Brain microvascular endothelial cell (primary cell): ENCODE measurements around the gene ZNF581.

Experiments
- DNase-seq: peaks from one replicate; pipeline ENCODE4 v3.0.0-alpha.2; 2020
- H3K27ac ChIP-seq: fragments of 250-450 bp; sonication (Bioruptor Pico); 2 replicates; pipeline ENCODE4 v1.5.1; 2020; ENCODE audit warnings: mild to moderate bottlenecking, moderate library complexity
- H3K27me3 ChIP-seq: fragments of 250-450 bp; sonication (Bioruptor Pico); replicated peaks from 2 replicates; pipeline ENCODE4 v1.5.1; 2020; ENCODE audit warnings: mild to moderate bottlenecking
- H3K36me3 ChIP-seq: fragments of 250-450 bp; sonication (Bioruptor Pico); replicated peaks from 2 replicates; pipeline ENCODE4 v1.5.1; 2020; ENCODE audit warnings: mild to moderate bottlenecking
- H3K4me3 ChIP-seq: 2 replicates; pipeline ENCODE4 v1.5.1; 2011; ENCODE audit warnings: low read depth, mild to moderate bottlenecking, control low read depth, low read length, moderate library complexity
- CTCF ChIP-seq: IDR thresholded peaks from 2 replicates; pipeline ENCODE4 v1.5.1; 2011; ENCODE audit warnings: low read depth, mild to moderate bottlenecking, moderate library complexity, low read length, control low read depth, inconsistent platforms; ENCODE audit errors: missing control alignments
- in situ Hi-C: cut with HindIII; loops from 2 replicates; pipeline ENCODE4 v1.10.0; 2017; ENCODE audit warnings: low sequenced_read_pairs, low pct_ligation_motif_present

ZNF581 gene

GRCh38 chr19:55668603-55669348 is 25.3 kb downstream of the ZNF581 start:
- TF ChIP-seq CTCF: no peak
- DNase-seq: no peak
- Histone ChIP-seq H3K27ac (no peak overlapping the region), H3K27me3 (no peaks in the 10 kb centered on the region), H3K36me3 (peaks cover 64% of the 10 kb centered on the region), H3K4me3 (no peak overlapping the region)
- in situ Hi-C loops: no loop called here

GRCh38 chr19:55669418-55670279 is 26.2 kb downstream of the ZNF581 start:
- no peak overlapping the region for H3K27ac ChIP-seq
- TF ChIP-seq CTCF: no peak
- no peaks in the 10 kb centered on the region for H3K27me3 ChIP-seq
- in situ Hi-C loops: no loop called here
- peaks cover 61% of the 10 kb centered on the region for H3K36me3 ChIP-seq
- H3K4me3 ChIP-seq: no peak overlapping the region
- no peak for DNase-seq

- Histone ChIP-seq H3K36me3 (peaks cover 56% of the 10 kb centered on the region), H3K27me3 (no peaks in the 10 kb centered on the region), H3K27ac (no peak overlapping the region), H3K4me3 (no peak overlapping the region)
- in situ Hi-C loops: no loop called here
- DNase-seq: no peak
- TF ChIP-seq CTCF: no peak
Measured at GRCh38 chr19:55670280-55671053, 27.0 kb downstream of the ZNF581 start.

- no peak for DNase-seq
- in situ Hi-C loops: no loop called here
- Histone ChIP-seq H3K4me3 (no peak overlapping the region), H3K27me3 (no peaks in the 10 kb centered on the region), H3K36me3 (peaks cover 51% of the 10 kb centered on the region), H3K27ac (no peak overlapping the region)
- no peak for TF ChIP-seq CTCF
Measured at GRCh38 chr19:55671054-55671378, 27.6 kb downstream of the ZNF581 start.

GRCh38 chr19:55672418-55672817 is 29.0 kb downstream of the ZNF581 start:
- TF ChIP-seq CTCF: no peak
- DNase-seq: peak; percentile 80
- H3K36me3 ChIP-seq: peaks cover 43% of the 10 kb centered on the region
- H3K27me3 ChIP-seq: no peaks in the 10 kb centered on the region
- H3K4me3 ChIP-seq: no peak overlapping the region
- in situ Hi-C loops: no loop called here
- H3K27ac ChIP-seq: no peak overlapping the region
